MM.1S (cell line): ENCODE measurements around the gene SCAF4.

Experiments
- DNase-seq: peaks from one replicate; pipeline ENCODE4 v3.0.0-alpha.2; 2015
- H2AFZ ChIP-seq: fragments of 300-600 bp; sonication (generic); 2 replicates; pipeline ENCODE4 v1.6.0; 2016; ENCODE audit warnings: antibody characterized with exemption, low read length
- H3F3A ChIP-seq: fragments of 300-600 bp; sonication (generic); 2 replicates; pipeline ENCODE4 v1.6.1; 2016; ENCODE audit warnings: mild to moderate bottlenecking, antibody characterized with exemption, low read length, moderate library complexity, mixed read lengths; ENCODE audit not compliant: insufficient read depth
- H3K27ac ChIP-seq: fragments of 300-600 bp; sonication (generic); 2 replicates; pipeline ENCODE4 v1.5.1; 2016; ENCODE audit warnings: mild to moderate bottlenecking, low read length
- H3K27me3 ChIP-seq: fragments of 300-600 bp; sonication (generic); replicated peaks from 2 replicates; pipeline ENCODE4 v1.6.0; 2016; ENCODE audit warnings: low read length; ENCODE audit not compliant: insufficient read depth
- H3K36me3 ChIP-seq: fragments of 300-600 bp; sonication (generic); replicated peaks from 2 replicates; pipeline ENCODE4 v1.6.1; 2016; ENCODE audit warnings: mild to moderate bottlenecking, low read length, mixed read lengths; ENCODE audit not compliant: insufficient read depth
- H3K4me1 ChIP-seq: fragments of 300-600 bp; sonication (generic); 2 replicates; pipeline ENCODE4 v1.6.1; 2016; ENCODE audit warnings: low read length, mixed read lengths
- H3K4me2 ChIP-seq: fragments of 300-600 bp; sonication (generic); 2 replicates; pipeline ENCODE4 v1.6.0; 2016; ENCODE audit warnings: low read depth, low read length
- H3K4me3 ChIP-seq: fragments of 300-600 bp; sonication (generic); 2 replicates; pipeline ENCODE4 v1.5.1; 2016; ENCODE audit warnings: low read length, mixed read lengths
- H3K79me2 ChIP-seq: fragments of 300-600 bp; sonication (generic); 2 replicates; pipeline ENCODE4 v1.6.1; 2016; ENCODE audit warnings: mixed run types, low read length, mixed read lengths
- H3K9ac ChIP-seq: fragments of 300-600 bp; sonication (generic); 2 replicates; pipeline ENCODE4 v1.6.1; 2016; ENCODE audit warnings: low read length, mixed read lengths
- H3K9me2 ChIP-seq: fragments of 300-600 bp; sonication (generic); replicated peaks from 2 replicates; pipeline ENCODE4 v1.6.1; 2016; ENCODE audit warnings: mild to moderate bottlenecking, low read length, mixed read lengths; ENCODE audit not compliant: insufficient read depth
- H3K9me3 ChIP-seq: fragments of 300-600 bp; sonication (generic); replicated peaks from 2 replicates; pipeline ENCODE4 v1.6.1; 2016; ENCODE audit warnings: mild to moderate bottlenecking, low read length, mixed read lengths; ENCODE audit not compliant: insufficient read depth
- H4K20me1 ChIP-seq: fragments of 300-600 bp; sonication (generic); 2 replicates; pipeline ENCODE4 v1.6.1; 2016; ENCODE audit warnings: mild to moderate bottlenecking, low read length, moderate library complexity, mixed read lengths; ENCODE audit not compliant: insufficient read depth
- EZH2 ChIP-seq: fragments of 300-600 bp; sonication (generic); optimal IDR thresholded peaks from 2 replicates; pipeline ENCODE3; 2017; ENCODE audit warnings: low read depth, mild to moderate bottlenecking, antibody characterized with exemption, low read length, mixed read lengths
- EZH2phosphoT487 ChIP-seq: fragments of 300-600 bp; sonication (generic); IDR thresholded peaks from 2 replicates; pipeline ENCODE4 v1.6.1; 2018; ENCODE audit warnings: antibody characterized with exemption, low read length
- TF ChIP-seq, protein P1 (sequence below): fragments of 300-600 bp; sonication (generic); IDR thresholded peaks from 2 replicates; pipeline ENCODE4 v1.5.1; 2016; ENCODE audit warnings: antibody characterized with exemption, low read length, mixed read lengths

The SCAF4 gene

DNA sequence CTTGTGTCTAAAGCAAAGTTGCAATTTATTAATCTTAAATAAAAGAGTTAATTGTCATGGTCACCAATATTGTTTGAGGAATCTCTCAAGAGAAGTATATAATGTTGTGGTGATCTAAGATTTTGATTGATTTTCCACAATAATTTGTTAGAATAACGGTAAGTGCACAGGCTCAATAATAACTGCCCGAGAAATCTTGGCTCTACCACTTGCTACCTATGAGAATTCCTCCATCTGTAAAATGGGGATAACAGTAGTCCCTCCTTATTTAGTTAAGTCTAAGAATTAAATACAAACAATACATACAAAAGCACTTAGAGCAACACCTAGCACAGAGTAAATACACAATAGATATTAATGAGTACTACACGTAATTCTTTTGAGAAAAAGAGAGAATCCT, 18.8 kb downstream of the SCAF4 start:
- Histone ChIP-seq H3K9me2 (no peaks in the 10 kb centered on the region), H3K4me1 (no peaks in the 10 kb centered on the region), H3K79me2 (peaks cover 98% of the 10 kb centered on the region), H2AFZ (no peak overlapping the region), H3K9ac (no peak overlapping the region), H3K4me3 (no peak overlapping the region), H3F3A (no peaks in the 10 kb centered on the region), H3K4me2 (no peak overlapping the region), H3K9me3 (no peaks in the 10 kb centered on the region), H3K27me3 (no peaks in the 10 kb centered on the region), H3K36me3 (no peaks in the 10 kb centered on the region), H3K27ac (no peak overlapping the region), H4K20me1 (peaks cover 88% of the 10 kb centered on the region)
- no peak for DNase-seq
- TF ChIP-seq EZH2, result no peak
- TF ChIP-seq, protein P1, sequence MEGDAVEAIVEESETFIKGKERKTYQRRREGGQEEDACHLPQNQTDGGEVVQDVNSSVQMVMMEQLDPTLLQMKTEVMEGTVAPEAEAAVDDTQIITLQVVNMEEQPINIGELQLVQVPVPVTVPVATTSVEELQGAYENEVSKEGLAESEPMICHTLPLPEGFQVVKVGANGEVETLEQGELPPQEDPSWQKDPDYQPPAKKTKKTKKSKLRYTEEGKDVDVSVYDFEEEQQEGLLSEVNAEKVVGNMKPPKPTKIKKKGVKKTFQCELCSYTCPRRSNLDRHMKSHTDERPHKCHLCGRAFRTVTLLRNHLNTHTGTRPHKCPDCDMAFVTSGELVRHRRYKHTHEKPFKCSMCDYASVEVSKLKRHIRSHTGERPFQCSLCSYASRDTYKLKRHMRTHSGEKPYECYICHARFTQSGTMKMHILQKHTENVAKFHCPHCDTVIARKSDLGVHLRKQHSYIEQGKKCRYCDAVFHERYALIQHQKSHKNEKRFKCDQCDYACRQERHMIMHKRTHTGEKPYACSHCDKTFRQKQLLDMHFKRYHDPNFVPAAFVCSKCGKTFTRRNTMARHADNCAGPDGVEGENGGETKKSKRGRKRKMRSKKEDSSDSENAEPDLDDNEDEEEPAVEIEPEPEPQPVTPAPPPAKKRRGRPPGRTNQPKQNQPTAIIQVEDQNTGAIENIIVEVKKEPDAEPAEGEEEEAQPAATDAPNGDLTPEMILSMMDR, result no peak
- TF ChIP-seq EZH2phosphoT487, result no peak

DNA sequence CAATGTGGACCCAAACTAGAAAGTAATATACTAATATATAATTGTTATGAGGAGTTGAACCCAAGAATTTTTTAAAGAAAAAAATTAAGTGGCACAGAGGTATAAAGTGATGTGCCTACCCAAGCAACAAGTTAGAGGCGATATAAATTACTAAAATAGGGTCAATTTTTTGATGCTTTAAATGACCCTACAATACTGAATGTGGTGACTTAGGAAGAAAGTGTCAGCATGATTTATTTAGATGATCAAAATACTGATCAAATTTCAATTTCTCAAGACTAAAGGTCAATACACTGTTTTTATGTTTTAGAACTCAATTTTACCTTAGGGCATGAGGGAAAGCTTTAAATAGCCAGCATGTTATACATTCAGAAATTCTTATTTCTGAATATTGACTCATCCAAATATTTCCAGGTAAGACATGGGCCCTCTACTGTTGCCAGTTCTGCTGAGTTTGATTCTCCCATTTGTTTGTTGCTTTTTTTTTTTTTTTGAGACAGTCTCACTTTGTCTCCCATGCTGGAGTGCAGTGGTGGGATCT, 20.1 kb downstream of the SCAF4 start:
- Histone ChIP-seq H3K4me1 (no peaks in the 10 kb centered on the region), H2AFZ (no peak overlapping the region), H3K4me2 (no peak overlapping the region), H3K9ac (no peak overlapping the region), H3K79me2 (peaks cover 100% of the 10 kb centered on the region), H3K27ac (no peak overlapping the region), H3K9me2 (no peaks in the 10 kb centered on the region), H3K4me3 (no peak overlapping the region), H3K27me3 (no peaks in the 10 kb centered on the region), H3F3A (no peaks in the 10 kb centered on the region), H3K9me3 (no peaks in the 10 kb centered on the region), H3K36me3 (no peaks in the 10 kb centered on the region), H4K20me1 (peaks cover 93% of the 10 kb centered on the region)
- DNase-seq, result no peak
- TF ChIP-seq EZH2 (no peak), EZH2phosphoT487 (no peak)
- TF ChIP-seq, protein P1, result no peak

DNA sequence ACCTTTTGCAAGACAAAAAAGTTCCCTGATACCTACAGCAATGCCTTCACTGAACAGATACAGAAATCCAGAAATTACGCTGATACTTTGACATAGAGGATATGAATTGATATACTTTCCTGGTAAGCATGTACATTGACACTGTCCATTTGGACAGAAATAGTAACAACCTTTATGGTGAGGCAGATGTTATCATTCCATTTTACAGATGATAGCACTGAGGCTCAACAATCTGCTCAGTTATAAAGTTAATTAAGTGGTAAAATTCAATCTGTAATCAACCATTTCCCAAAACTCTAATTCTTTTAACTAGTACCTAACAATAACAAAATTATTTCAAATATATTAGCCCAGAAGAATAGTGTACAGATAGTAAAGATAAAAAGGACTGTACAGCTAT, 20.6 kb downstream of the SCAF4 start:
- H3K27ac ChIP-seq, result no peak overlapping the region
- peaks cover 100% of the 10 kb centered on the region for H3K79me2 ChIP-seq
- TF ChIP-seq EZH2, result no peak
- TF ChIP-seq, protein P1, result no peak
- TF ChIP-seq EZH2phosphoT487, result no peak
- no peak overlapping the region for H3K4me2 ChIP-seq
- no peaks in the 10 kb centered on the region for H3K9me2 ChIP-seq
- no peaks in the 10 kb centered on the region for H3K27me3 ChIP-seq
- H2AFZ ChIP-seq, result no peak overlapping the region
- H3F3A ChIP-seq, result no peaks in the 10 kb centered on the region
- H3K4me1 ChIP-seq, result no peaks in the 10 kb centered on the region
- H3K36me3 ChIP-seq, result no peaks in the 10 kb centered on the region
- DNase-seq, result no peak
- peaks cover 93% of the 10 kb centered on the region for H4K20me1 ChIP-seq
- no peak overlapping the region for H3K4me3 ChIP-seq
- no peak overlapping the region for H3K9ac ChIP-seq
- no peaks in the 10 kb centered on the region for H3K9me3 ChIP-seq
